Memory B cell (primary cell): ENCODE data around the gene IRF2BP2.

Experiments used
- ATAC-seq: fragments of 150-1000 bp; cut with Tn5 transposase; 2 replicates; pipeline ENCODE4 v1.10.0; 2021; ENCODE audit warnings: low read depth, mild to moderate bottlenecking, moderate library complexity
- DNase-seq, 2 donors: peaks; one replicate each; pipeline ENCODE4 v3.0.0; 2022; ENCODE audit warnings: low spot score in 2 of 2
- H3K27ac Mint-ChIP-seq: one replicate; pipeline ENCODE4 v1.8.0; 2022; ENCODE audit warnings: mild to moderate bottlenecking, moderate library complexity, mixed read lengths
- H3K27me3 Mint-ChIP-seq: one replicate; pipeline ENCODE4 v1.8.0; 2022; ENCODE audit warnings: mixed read lengths
- H3K36me3 Mint-ChIP-seq: one replicate; pipeline ENCODE4 v1.8.0; 2022; ENCODE audit warnings: mild to moderate bottlenecking, mixed read lengths
- H3K4me1 Mint-ChIP-seq: one replicate; pipeline ENCODE4 v1.8.0; 2022; ENCODE audit warnings: mixed read lengths
- H3K4me3 Mint-ChIP-seq: one replicate; pipeline ENCODE4 v1.8.0; 2022; ENCODE audit warnings: mild to moderate bottlenecking, moderate library complexity, mixed read lengths
- H3K9me3 Mint-ChIP-seq: one replicate; pipeline ENCODE4 v1.8.0; 2022; ENCODE audit warnings: mixed read lengths

The IRF2BP2 gene

DNA sequence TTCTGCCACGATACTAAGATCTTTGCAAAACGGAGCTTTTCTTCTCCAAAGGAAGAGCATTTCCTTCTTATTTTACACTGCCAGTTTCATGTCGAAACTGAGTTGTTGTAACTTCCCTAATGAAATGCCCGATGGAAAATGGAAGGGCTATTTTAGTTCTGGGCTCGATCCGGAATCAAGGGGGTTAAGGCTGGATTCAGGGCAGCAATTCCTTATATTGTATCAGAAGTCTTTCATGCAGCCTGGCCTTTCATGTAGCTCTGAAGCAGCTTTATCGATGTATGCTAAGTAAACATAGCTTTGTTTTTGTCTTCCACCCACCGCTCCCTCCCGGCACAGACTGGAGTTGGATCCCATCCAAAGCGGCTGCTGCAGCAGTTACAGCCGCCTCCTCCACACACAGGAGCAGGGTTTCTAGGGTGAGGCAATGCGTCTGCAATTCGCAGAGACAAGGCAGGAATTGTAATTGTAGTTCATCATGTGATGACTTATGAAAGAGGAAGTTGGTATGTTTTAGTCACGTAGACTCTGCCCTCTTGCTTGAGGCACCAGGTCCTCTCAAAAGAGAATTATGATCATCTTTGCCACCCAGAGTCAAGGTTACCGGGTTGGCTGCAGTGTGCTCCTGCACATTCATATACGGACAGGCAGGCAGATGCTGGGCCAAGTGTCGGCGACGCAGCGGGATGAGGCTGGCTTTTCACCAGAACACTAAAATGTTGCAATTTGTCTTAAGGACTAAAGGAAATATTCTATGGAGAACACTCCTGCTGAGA is 2.6 kb upstream of the IRF2BP2 start:
- peak; percentile 59 to 67 for DNase-seq
- H3K36me3 Mint-ChIP-seq, result peaks cover 4% of the 10 kb centered on the region
- peaks cover 33% of the 10 kb centered on the region for H3K4me1 Mint-ChIP-seq
- H3K4me3 Mint-ChIP-seq, result peak overlapping the region; percentile 80
- peak; percentile 36 for ATAC-seq
- peak overlapping the region; percentile 100 for H3K27ac Mint-ChIP-seq
- H3K9me3 Mint-ChIP-seq, result no peaks in the 10 kb centered on the region
- no peaks in the 10 kb centered on the region for H3K27me3 Mint-ChIP-seq

DNA sequence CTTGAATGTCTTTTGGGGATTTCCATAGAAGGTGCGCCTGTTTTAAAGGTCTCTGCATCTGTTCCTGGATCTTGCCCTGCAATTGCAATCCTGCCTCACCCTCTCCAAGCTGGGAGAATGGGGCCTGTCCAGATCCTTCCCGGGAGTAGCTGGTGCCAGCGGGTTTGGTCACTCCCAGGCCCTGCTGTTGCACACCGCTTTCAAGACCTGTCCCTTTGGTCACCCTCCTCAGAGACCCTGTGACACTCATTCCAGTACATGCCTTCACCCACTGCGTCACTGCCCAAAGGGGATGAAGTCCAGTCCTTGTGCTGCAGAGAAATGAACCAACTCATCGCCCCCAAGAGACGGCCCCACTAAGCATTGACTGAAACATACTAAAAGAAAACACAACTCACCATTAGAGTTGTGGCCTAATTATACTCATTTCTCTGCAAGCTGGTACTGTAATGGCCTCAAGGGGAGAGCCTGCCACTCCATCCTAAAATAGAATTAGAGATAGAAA is 1.9 kb upstream of the IRF2BP2 start:
- DNase-seq, result no peak
- no peaks in the 10 kb centered on the region for H3K9me3 Mint-ChIP-seq
- H3K4me3 Mint-ChIP-seq, result peak overlapping the region; percentile 80
- no peaks in the 10 kb centered on the region for H3K27me3 Mint-ChIP-seq
- peak overlapping the region; percentile 100 for H3K27ac Mint-ChIP-seq
- peaks cover 10% of the 10 kb centered on the region for H3K36me3 Mint-ChIP-seq
- no peak for ATAC-seq
- H3K4me1 Mint-ChIP-seq, result peaks cover 33% of the 10 kb centered on the region

DNA sequence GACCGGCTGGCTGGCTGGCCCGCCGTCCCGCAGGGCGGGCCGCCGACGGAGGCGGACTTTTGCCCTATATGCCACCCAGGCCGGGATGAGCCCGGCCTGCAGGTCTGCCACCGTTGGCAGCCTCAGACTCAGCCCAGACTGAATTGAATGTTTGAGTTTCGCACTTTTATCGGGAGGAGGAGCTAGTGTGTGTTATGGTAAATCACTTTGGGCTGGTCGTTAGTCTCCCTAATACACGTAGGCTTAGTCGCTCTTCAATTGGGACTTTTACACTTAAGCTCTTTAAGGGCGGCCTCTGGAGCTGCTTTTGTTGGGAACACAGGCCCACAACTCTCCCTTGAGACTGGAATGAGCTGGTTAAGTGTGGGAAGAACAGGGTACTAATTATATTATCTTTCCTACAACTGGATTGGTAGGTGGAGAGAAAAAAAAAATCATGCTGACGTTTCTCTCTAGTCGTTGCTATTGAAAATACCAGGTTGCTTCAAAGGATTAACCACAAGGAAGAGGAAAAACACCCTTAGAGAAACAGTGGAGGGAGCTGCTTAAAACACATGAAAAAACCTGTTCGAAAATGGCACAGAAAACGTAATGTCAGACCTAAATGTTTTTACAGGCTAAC is 1.4 kb upstream of the IRF2BP2 start:
- H3K4me1 Mint-ChIP-seq, result peaks cover 33% of the 10 kb centered on the region
- H3K4me3 Mint-ChIP-seq, result peak overlapping the region; percentile 80
- ATAC-seq, result peak; percentile 37
- DNase-seq, result peak in 1 of 2 donors; percentile 73
- H3K27ac Mint-ChIP-seq, result peak overlapping the region; percentile 100
- H3K27me3 Mint-ChIP-seq, result no peaks in the 10 kb centered on the region
- H3K36me3 Mint-ChIP-seq, result peaks cover 12% of the 10 kb centered on the region
- H3K9me3 Mint-ChIP-seq, result no peaks in the 10 kb centered on the region

GRCh38 chr1:234610666-234611224 is 767 bp upstream of the IRF2BP2 start:
- peak; percentile 86 to 89 for DNase-seq
- H3K4me1 Mint-ChIP-seq, result peaks cover 38% of the 10 kb centered on the region
- H3K9me3 Mint-ChIP-seq, result no peaks in the 10 kb centered on the region

DNA sequence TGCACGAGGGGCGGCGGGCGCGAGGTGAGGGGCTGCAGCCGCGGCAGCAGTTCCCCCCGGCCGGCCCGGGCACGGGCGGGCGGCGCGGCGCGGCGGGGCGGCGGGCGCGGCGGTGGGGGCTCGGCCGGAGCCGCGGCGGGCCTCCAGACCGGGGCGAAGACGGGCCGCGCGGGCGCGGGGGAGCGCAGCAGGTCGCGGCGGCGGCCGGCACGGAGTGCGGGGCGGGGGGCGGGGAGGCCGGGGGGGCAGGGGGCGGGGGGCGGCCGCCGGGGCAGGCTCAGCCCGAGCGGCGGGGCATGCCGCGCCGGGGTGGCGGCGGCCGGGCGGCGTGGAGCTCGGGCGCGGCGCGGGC is 311 bp downstream of the IRF2BP2 start:
- Mint-ChIP-seq H3K36me3 (peaks cover 21% of the 10 kb centered on the region), H3K27ac (peak overlapping the region; percentile 100), H3K9me3 (no peaks in the 10 kb centered on the region), H3K4me3 (no peak overlapping the region), H3K4me1 (peaks cover 44% of the 10 kb centered on the region), H3K27me3 (no peaks in the 10 kb centered on the region)
- DNase-seq (peak in 1 of 2 donors; percentile 35), ATAC-seq (no peak)

More at GRCh38 chr1:234610666-234611224, 767 bp upstream of the IRF2BP2 start:
- H3K4me3 Mint-ChIP-seq, result peak overlapping the region; percentile 90
- peaks cover 18% of the 10 kb centered on the region for H3K36me3 Mint-ChIP-seq
- peak; percentile 45 for ATAC-seq
- no peaks in the 10 kb centered on the region for H3K27me3 Mint-ChIP-seq
- peak overlapping the region; percentile 100 for H3K27ac Mint-ChIP-seq

DNA sequence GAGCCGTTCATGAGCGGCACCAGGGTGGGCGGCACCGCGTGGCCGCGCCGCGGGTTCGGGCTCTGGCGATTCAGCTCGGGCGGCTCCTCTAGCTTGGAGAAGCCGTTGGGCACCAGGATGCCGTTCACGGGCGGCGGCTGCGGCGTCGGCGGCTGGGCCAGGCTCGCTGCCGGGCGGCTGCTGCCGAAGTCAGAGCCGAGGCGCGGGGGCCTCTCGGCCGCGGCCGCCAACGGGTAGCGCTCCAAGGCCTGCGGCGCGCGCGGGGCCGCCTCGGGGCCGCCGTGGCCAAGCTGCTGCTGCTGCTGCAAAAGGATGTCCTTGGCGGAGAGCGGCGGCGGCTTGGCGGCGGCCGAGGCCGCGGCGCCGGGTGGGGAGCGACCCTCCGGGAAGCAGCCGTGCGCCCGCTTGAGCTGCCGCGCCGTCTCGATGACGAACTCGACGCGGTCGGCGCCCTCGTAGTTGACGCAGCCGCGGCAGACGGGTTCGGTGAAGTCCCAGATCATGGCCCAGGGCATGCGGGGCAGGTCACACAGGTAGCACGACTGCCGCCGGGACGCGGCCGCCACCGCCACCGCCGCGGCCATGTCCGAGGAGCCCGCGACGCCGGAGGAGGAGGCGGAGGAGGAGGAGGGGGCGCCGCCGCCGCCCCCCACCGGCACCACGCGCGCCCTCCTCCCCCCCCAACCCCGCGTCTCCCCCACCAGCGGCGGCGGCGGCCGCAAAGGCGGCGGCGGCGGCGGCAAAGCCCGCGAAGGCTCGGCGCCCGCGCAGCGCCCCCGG is 877 bp downstream of the IRF2BP2 start:
- Mint-ChIP-seq H3K27ac (peak overlapping the region; percentile 92), H3K9me3 (no peaks in the 10 kb centered on the region), H3K36me3 (peaks cover 22% of the 10 kb centered on the region), H3K4me3 (peak overlapping the region; percentile 87), H3K4me1 (peaks cover 46% of the 10 kb centered on the region), H3K27me3 (no peaks in the 10 kb centered on the region)
- ATAC-seq (peak; percentile 16), DNase-seq (peak; percentile 74 to 77)

- ATAC-seq (peak; percentile 26), DNase-seq (peak; percentile 69 to 72)
- Mint-ChIP-seq H3K4me3 (peak overlapping the region; percentile 97), H3K27ac (peak overlapping the region; percentile 100), H3K4me1 (peaks cover 47% of the 10 kb centered on the region), H3K9me3 (no peaks in the 10 kb centered on the region), H3K36me3 (peaks cover 24% of the 10 kb centered on the region), H3K27me3 (no peaks in the 10 kb centered on the region)
These were observed 1.7 kb downstream of the IRF2BP2 start for GRCh38 chr1:234608025-234608910.

DNA sequence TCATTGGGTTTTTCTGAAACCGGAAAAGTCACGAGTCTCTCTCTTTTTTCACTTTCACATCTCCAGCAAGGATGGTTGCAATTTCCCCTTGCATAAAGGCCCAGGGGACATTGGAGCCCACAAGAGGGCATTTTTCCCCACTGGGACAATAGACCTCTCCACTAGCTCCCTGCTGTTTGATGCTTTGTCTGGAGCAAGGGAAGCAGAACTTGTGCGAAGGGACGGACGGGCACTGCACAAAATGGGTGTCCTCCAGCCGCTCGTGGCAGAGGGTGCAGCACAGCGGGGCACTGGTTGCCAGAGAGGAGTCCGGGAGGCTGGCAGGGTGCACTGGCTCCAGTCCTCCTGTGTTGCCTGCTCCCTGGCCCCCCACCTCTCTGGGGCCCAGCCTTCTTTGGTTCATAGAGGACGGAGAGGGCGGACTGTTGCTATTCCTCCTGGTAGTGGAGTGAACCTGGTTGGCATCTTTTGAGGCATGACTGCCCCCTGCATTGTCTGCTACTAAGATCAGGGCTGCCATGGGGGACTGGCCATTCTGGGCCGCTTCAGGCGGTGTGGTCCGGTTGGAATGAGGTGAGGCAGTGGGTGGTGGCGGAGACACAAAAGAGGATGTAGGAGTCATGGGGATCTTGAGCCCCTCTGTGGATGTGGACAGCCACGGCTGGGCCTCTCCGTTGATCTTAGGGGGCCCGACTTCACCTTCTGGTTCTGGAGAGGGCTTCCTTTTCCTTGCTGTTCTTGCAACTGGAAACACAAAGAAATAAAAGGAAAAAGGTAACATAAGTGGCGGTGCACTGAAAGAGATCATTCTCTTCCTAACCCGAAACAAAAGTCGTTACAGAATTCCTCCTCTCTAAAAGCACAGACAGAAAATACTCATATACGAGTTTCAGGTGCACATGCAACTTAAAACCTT is 2.6 kb downstream of the IRF2BP2 start:
- peak in 1 of 2 donors; percentile 38 for DNase-seq
- ATAC-seq, result no peak
- Mint-ChIP-seq H3K36me3 (peaks cover 25% of the 10 kb centered on the region), H3K27ac (peak overlapping the region; percentile 100), H3K27me3 (no peaks in the 10 kb centered on the region), H3K4me1 (peaks cover 47% of the 10 kb centered on the region), H3K9me3 (no peaks in the 10 kb centered on the region), H3K4me3 (peak overlapping the region; percentile 97)

- Mint-ChIP-seq H3K4me1 (peaks cover 45% of the 10 kb centered on the region), H3K4me3 (peak overlapping the region; percentile 97), H3K27ac (peak overlapping the region; percentile 100), H3K27me3 (no peaks in the 10 kb centered on the region), H3K9me3 (no peaks in the 10 kb centered on the region), H3K36me3 (peaks cover 25% of the 10 kb centered on the region)
- DNase-seq, result no peak
- ATAC-seq, result no peak
These were observed 3.2 kb downstream of the IRF2BP2 start for GRCh38 chr1:234606784-234607108.

- H3K27me3 Mint-ChIP-seq, result no peaks in the 10 kb centered on the region
- H3K27ac Mint-ChIP-seq, result peak overlapping the region; percentile 100
- DNase-seq (no peak), ATAC-seq (peak; percentile 8)
- H3K36me3 Mint-ChIP-seq, result peaks cover 25% of the 10 kb centered on the region
- no peaks in the 10 kb centered on the region for H3K9me3 Mint-ChIP-seq
- H3K4me1 Mint-ChIP-seq, result peaks cover 40% of the 10 kb centered on the region
- H3K4me3 Mint-ChIP-seq, result peak overlapping the region; percentile 89
These were observed 3.8 kb downstream of the IRF2BP2 start for GRCh38 chr1:234605983-234606783.

DNA sequence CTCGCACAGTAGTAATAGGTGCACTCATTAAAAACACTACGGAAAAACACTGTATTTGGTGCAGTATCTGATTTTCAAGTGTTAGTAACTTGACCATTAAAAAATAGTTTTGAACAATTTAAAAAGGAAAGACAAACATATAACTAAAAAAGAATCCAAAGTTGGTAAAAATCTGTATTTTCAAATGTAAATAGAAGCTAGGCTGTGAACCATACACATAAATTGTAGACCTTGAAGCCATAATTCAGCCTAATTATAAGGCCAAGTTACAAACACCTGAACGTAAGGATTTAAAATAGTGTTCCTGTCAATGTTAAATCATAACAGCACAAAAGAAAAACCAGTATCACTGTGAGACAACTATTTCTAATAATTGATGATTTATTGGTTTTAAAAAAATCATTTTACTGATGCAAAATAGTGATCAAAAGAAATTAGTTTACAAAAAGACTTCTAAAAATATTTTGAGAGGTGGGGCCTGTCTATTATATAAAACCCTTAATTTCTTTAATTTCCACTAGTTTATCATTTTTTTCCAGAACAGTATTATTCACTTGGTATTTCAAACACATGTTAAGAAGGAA is 4.5 kb downstream of the IRF2BP2 start:
- no peak for DNase-seq
- Mint-ChIP-seq H3K36me3 (peaks cover 25% of the 10 kb centered on the region), H3K27ac (peak overlapping the region; percentile 100), H3K4me1 (peaks cover 42% of the 10 kb centered on the region), H3K27me3 (no peaks in the 10 kb centered on the region), H3K4me3 (peak overlapping the region; percentile 89), H3K9me3 (no peaks in the 10 kb centered on the region)
- ATAC-seq, result no peak
